Body of pancreas (tissue), 4 donors: ENCODE results near the gene FAM83G.

Source experiments
- CTCF ChIP-seq, 7 experiments: fragments of 450-650 bp in 4 of 7; fragments of 200-600 bp in 3 of 7; sonication (generic) in 3 of 7; IDR thresholded peaks; one replicate each; pipeline ENCODE4 v1.5.1; 2016 to 2019; ENCODE audit warnings: antibody characterized with exemption in 7 of 7
- POLR2A ChIP-seq, 3 donors: fragments of 450-650 bp; IDR thresholded peaks; one replicate each; pipeline ENCODE4 v1.6.1; 2016; ENCODE audit warnings: antibody characterized with exemption in 3 of 3, mild to moderate bottlenecking in 2 of 3

GRCh38 chr17:18965530-18966236 is 38.9 kb downstream of the FAM83G start:
- TF ChIP-seq POLR2A (IDR thresholded peaks at IDR 0.05) = no peak
- TF ChIP-seq CTCF (IDR thresholded peaks at IDR 0.05) = no peak
